GM23338 (cell line): Measurements from ENCODE around the gene F2. TPM values are rescaled to one million over a fixed set of nuclear protein-coding genes. Genes with fewer than 3 reads are reported as not detected.
A peak's percentile ranks its signal among the peaks of the same experiment; 100 is the strongest.
"Not testable (repeated sequence)": the region's sequence is repeated elsewhere in the genome, so short reads cannot be mapped to it uniquely, and the experiment has no call there.

Source experiments
- ATAC-seq: fragments of 200-7000 bp; cut with Tn5 transposase; 3 replicates; pipeline ENCODE4 v1.9.1; 2020
- DNase-seq: peaks from one replicate; pipeline ENCODE4 v3.0.0-alpha.2; 2015; ENCODE audit warnings: low spot score
- H2AFZ ChIP-seq: fragments of 200-600 bp; sonication (generic); 2 replicates; pipeline ENCODE4 v1.8.0; 2016; ENCODE audit warnings: antibody characterized with exemption, mild to moderate bottlenecking, moderate library complexity
- H3F3A ChIP-seq: fragments of 200-600 bp; sonication (generic); replicated peaks from 2 replicates; pipeline ENCODE4 v1.8.0; 2017; ENCODE audit warnings: antibody characterized with exemption, mixed run types, low read depth
- H3K27ac ChIP-seq: fragments of 200-600 bp; sonication (generic); 2 replicates; pipeline ENCODE4 v1.6.1; 2016; ENCODE audit warnings: low read depth
- H3K27me3 ChIP-seq: fragments of 200-600 bp; sonication (generic); 2 replicates; pipeline ENCODE4 v1.8.0; 2016; ENCODE audit warnings: mild to moderate bottlenecking, mixed run types, moderate library complexity; ENCODE audit not compliant: insufficient read depth
- H3K36me3 ChIP-seq: fragments of 200-600 bp; sonication (generic); 2 replicates; pipeline ENCODE4 v1.8.0; 2016; ENCODE audit warnings: mild to moderate bottlenecking; ENCODE audit not compliant: insufficient read depth
- H3K4me1 ChIP-seq: fragments of 200-600 bp; sonication (generic); 2 replicates; pipeline ENCODE4 v1.8.0; 2016; ENCODE audit warnings: mild to moderate bottlenecking, moderate library complexity; ENCODE audit not compliant: insufficient read depth
- H3K4me2 ChIP-seq: fragments of 200-600 bp; sonication (generic); 2 replicates; pipeline ENCODE4 v1.7.1; 2017; ENCODE audit warnings: mixed run types
- H3K4me3 ChIP-seq: fragments of 200-600 bp; sonication (generic); 2 replicates; pipeline ENCODE4 v1.6.1; 2016; ENCODE audit warnings: mixed run types
- H3K79me2 ChIP-seq: fragments of 200-600 bp; sonication (generic); replicated peaks from 2 replicates; pipeline ENCODE4 v1.8.0; 2017; ENCODE audit warnings: mild to moderate bottlenecking; ENCODE audit not compliant: insufficient read depth
- H3K9me2 ChIP-seq: fragments of 200-600 bp; sonication (generic); 2 replicates; pipeline ENCODE4 v1.8.0; 2017; ENCODE audit not compliant: insufficient read depth
- H4K20me1 ChIP-seq: fragments of 200-600 bp; sonication (generic); replicated peaks from 2 replicates; pipeline ENCODE4 v1.8.0; 2017; ENCODE audit warnings: mild to moderate bottlenecking; ENCODE audit not compliant: insufficient read depth
- H3K27ac Mint-ChIP-seq: 2 replicates; pipeline ENCODE4 v1.8.0; 2020; ENCODE audit warnings: inconsistent platforms, mild to moderate bottlenecking, moderate library complexity, mixed read lengths
- H3K27me3 Mint-ChIP-seq: 3 replicates; pipeline ENCODE4 v1.8.0; 2022; ENCODE audit warnings: low read depth, mild to moderate bottlenecking, moderate library complexity, mixed read lengths, inconsistent platforms; ENCODE audit not compliant: insufficient read depth, poor library complexity
- H3K36me3 Mint-ChIP-seq: 3 replicates; pipeline ENCODE4 v1.8.0; 2021; ENCODE audit warnings: low read depth, mild to moderate bottlenecking, inconsistent platforms, moderate library complexity, mixed read lengths
- H3K4me1 Mint-ChIP-seq: 3 replicates; pipeline ENCODE4 v1.8.0; 2020; ENCODE audit warnings: mild to moderate bottlenecking, inconsistent platforms, mixed read lengths
- H3K4me3 Mint-ChIP-seq: 3 replicates; pipeline ENCODE4 v1.8.0; 2021; ENCODE audit warnings: moderate library complexity, mild to moderate bottlenecking, inconsistent platforms, mixed read lengths
- H3K9me3 Mint-ChIP-seq: 3 replicates; pipeline ENCODE4 v1.8.0; 2020; ENCODE audit warnings: moderate library complexity, mild to moderate bottlenecking, inconsistent platforms, mixed read lengths
- CTCF ChIP-seq, 2 experiments: fragments of 200-600 bp in 1 of 2; sonication (generic) in 1 of 2; conservative IDR thresholded peaks; 2 replicates each; pipeline versions ENCODE4 v1.5.1 to v1.6.1; 2016 to 2017; ENCODE audit warnings: antibody characterized with exemption in 2 of 2, low read depth in 2 of 2, mild to moderate bottlenecking in 2 of 2, moderate library complexity in 1 of 2
- ETS1 ChIP-seq: IDR thresholded peaks from 2 replicates; pipeline ENCODE4 v1.6.1; 2016; ENCODE audit warnings: antibody characterized with exemption
- EZH2 ChIP-seq: fragments of 200-600 bp; sonication (generic); IDR thresholded peaks from one replicate; pipeline ENCODE4 v1.8.0; 2017; ENCODE audit warnings: antibody characterized with exemption, mild to moderate bottlenecking, low read depth; ENCODE audit not compliant: unreplicated experiment
- EZH2phosphoT487 ChIP-seq: fragments of 200-600 bp; sonication (generic); IDR thresholded peaks from one replicate; pipeline ENCODE4 v1.8.1; 2018; ENCODE audit warnings: antibody characterized with exemption; ENCODE audit not compliant: unreplicated experiment
- JUNB ChIP-seq: IDR thresholded peaks from one replicate; pipeline ENCODE4 v1.6.1; 2016; ENCODE audit warnings: antibody characterized with exemption; ENCODE audit not compliant: unreplicated experiment
- NANOG ChIP-seq: IDR thresholded peaks from 2 replicates; pipeline ENCODE4 v1.6.1; 2016; ENCODE audit warnings: antibody characterized with exemption, borderline replicate concordance
- POLR2AphosphoS5 ChIP-seq: IDR thresholded peaks from 2 replicates; pipeline ENCODE4 v1.6.1; 2016; ENCODE audit warnings: antibody characterized with exemption, low read depth
- STAT1 ChIP-seq: IDR thresholded peaks from one replicate; pipeline ENCODE4 v1.6.1; 2016; ENCODE audit warnings: antibody characterized with exemption; ENCODE audit not compliant: unreplicated experiment
- polyA plus RNA-seq: library from polyadenylated mRNA; unstranded; fragments of >200 nt; fragmentation: Nextera tagmentation; extraction: Ambion mirVana; gene quantifications from 2 replicates; pipeline ENCODE4 v1.2.1, GENCODE V29; 2016
- total RNA-seq: library from RNA; depleted of rRNA; stranded (reverse); fragments of >200 nt; shearing (Covaris generic); gene quantifications from 2 replicates; pipeline ENCODE4 v1.2.3, GENCODE V29; 2014

Gene F2
- total and polyA plus RNA-seq, 2 experiments from 2014 or later: 0.21 TPM; not detected in 1

- no peak overlapping the region for H3K4me2 ChIP-seq
- H2AFZ ChIP-seq: no peak overlapping the region
- no peak overlapping the region for H3K4me3 ChIP-seq
- H3K4me3 Mint-ChIP-seq: no peak overlapping the region
- H3K4me1 Mint-ChIP-seq: no peaks in the 10 kb centered on the region
- DNase-seq (no peak), ATAC-seq (no peak)
- no peaks in the 10 kb centered on the region for H3K4me1 ChIP-seq
- TF ChIP-seq JUNB (no peak), CTCF (conservative IDR thresholded peaks at IDR 0.05; ENCODE audit: low read depth in 2 of 2) (no peak), EZH2phosphoT487 (no peak), NANOG (no peak), STAT1 (no peak), EZH2 (no peak), POLR2AphosphoS5 (no peak), ETS1 (no peak)
- H3F3A ChIP-seq: no peaks in the 10 kb centered on the region; the same call in 1 of the 2 replicates
- no peaks in the 10 kb centered on the region for H4K20me1 ChIP-seq
- no peak overlapping the region for H3K27ac ChIP-seq
- H3K36me3 ChIP-seq: no peaks in the 10 kb centered on the region
- H3K27ac Mint-ChIP-seq: no peak overlapping the region
- no peaks in the 10 kb centered on the region for H3K9me2 ChIP-seq
- no peaks in the 10 kb centered on the region for H3K79me2 ChIP-seq
- H3K27me3 Mint-ChIP-seq: no peaks in the 10 kb centered on the region
- no peaks in the 10 kb centered on the region for H3K27me3 ChIP-seq
- no peaks in the 10 kb centered on the region for H3K36me3 Mint-ChIP-seq
- H3K9me3 Mint-ChIP-seq: no peaks in the 10 kb centered on the region
These were observed 6.0 kb upstream of the F2 start for GRCh38 chr11:46712874-46713576.

- not testable (repeated sequence) for H3K27me3 ChIP-seq, H3K4me1 Mint-ChIP-seq, H3K27ac ChIP-seq, ATAC-seq, H3K9me3 Mint-ChIP-seq, H4K20me1 ChIP-seq, H3K79me2 ChIP-seq, H3F3A ChIP-seq, H3K4me2 ChIP-seq, H3K36me3 Mint-ChIP-seq, H3K4me1 ChIP-seq, H3K27me3 Mint-ChIP-seq, H3K4me3 Mint-ChIP-seq, DNase-seq, H3K27ac Mint-ChIP-seq, H3K36me3 ChIP-seq, H3K9me2 ChIP-seq, H3K4me3 ChIP-seq
- H2AFZ ChIP-seq: peak overlapping the region; percentile 52; the same call in 1 of the 2 replicates
These were observed 1.2 kb upstream of the F2 start for GRCh38 chr11:46717825-46718154.
